GM12891 (cell line): Measurements from ENCODE around the gene SFXN3.

ENCODE experiments used
- DNase-seq: peaks from one replicate; pipeline ENCODE4 v3.0.0; 2011; ENCODE audit warnings: low spot score; ENCODE audit not compliant: insufficient read length
- FAIRE-seq: peaks from 2 replicates; lab custom pipeline; 2011; peaks lifted over from hg19 to GRCh38; lab: Jason Lieb, UNC
- PAX5 ChIP-seq: IDR thresholded peaks from 2 replicates; pipeline ENCODE4 v1.6.1; 2011; ENCODE audit warnings: low read length, moderate library complexity, mild to moderate bottlenecking; ENCODE audit not compliant: insufficient read depth, severe bottlenecking
- POLR2A ChIP-seq: IDR thresholded peaks from 2 replicates; pipeline ENCODE4 v1.6.1; 2011; ENCODE audit warnings: low read depth, low read length, control low read depth
- POLR2AphosphoS5 ChIP-seq: IDR thresholded peaks from 2 replicates; pipeline ENCODE4 v1.6.1; 2011; ENCODE audit warnings: low read depth, low read length, control low read depth
- POU2F2 ChIP-seq: IDR thresholded peaks from 2 replicates; pipeline ENCODE4 v1.6.1; 2011; ENCODE audit warnings: low read depth, mild to moderate bottlenecking, control low read depth, low read length, moderate library complexity
- SPI1 ChIP-seq: IDR thresholded peaks from 2 replicates; pipeline ENCODE4 v1.6.1; 2011; ENCODE audit warnings: low read depth, low read length, control low read depth
- TAF1 ChIP-seq: IDR thresholded peaks from 2 replicates; pipeline ENCODE4 v1.6.1; 2011; ENCODE audit warnings: low read depth, low read length, control low read depth

The SFXN3 gene

DNA sequence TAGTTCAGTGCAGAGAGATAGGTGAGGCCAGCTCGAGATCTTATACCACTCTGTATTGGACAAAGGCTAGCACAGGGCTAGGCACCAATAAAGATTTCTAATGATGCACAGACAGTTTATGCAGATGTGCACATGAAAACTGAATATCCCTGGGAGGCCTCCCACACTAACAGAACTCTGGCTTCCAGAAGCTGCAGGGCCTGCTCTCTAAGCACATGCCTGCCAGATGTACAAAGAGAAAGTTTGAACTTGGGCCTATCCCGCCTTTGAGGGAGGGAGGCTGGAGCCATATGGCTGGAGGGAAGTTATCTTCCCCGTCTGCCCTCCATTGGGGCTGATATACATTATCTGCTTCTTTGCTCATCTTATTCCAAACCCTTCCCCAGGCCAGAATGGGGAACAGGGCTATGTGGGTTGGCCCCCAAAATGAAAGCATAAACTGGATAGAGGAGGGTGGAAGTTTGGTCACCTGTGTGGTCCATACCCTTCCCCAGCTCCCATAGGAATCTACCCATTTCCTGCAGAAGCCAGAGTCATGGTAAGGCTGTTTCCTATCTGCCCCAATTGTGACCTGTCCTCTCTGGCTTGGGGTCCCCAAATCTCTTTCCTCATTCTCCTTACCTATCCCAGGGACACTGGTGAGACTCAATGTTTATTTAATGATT, 34.6 kb downstream of the SFXN3 start:
- DNase-seq (no peak), FAIRE-seq (no peak)
- no peak for TF ChIP-seq POLR2AphosphoS5

DNA sequence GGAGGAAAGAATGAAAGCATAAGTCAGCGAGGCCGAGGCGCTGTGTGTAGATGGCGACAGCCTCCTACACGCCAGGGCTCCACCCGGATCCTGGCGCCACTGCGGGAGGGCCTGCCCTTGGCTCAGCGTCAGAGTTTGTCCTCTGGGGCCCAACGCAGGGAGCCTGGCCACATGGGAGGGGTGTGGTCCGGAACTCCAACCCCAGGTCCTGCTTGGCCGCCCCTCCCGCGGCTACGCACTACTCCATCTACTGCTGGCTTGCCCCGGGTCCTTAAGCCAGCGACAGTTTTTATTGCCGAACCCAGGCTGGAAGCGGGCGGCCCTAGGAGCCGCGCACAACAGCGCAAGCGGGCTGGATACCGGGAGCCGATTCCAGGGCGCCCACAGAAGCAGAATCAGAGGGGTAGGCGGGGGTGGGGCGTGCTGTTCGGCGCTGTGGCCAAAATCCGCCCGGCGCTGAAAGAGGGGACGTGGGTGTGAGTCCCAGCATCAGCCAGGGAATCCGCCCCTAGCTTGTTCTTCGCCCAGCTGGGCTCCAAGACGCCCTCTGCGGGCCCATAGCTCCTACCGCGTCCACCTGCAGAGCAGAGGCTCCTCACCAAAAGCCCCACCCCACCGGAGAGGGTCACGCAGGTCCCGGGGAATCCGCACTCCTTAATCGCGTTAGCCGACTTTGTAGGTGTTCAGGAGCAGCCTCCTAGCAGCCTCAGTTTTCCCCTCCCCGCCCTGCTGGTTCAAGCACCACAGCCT, 35.3 kb downstream of the SFXN3 start:
- no peak for TF ChIP-seq POLR2AphosphoS5
- no peak for TF ChIP-seq POU2F2
- TF ChIP-seq TAF1, result no peak
- TF ChIP-seq POLR2A, result no peak
- no peak for TF ChIP-seq PAX5
- TF ChIP-seq SPI1, result no peak
- DNase-seq (peak; percentile 61), FAIRE-seq (peak; percentile 43)

DNA sequence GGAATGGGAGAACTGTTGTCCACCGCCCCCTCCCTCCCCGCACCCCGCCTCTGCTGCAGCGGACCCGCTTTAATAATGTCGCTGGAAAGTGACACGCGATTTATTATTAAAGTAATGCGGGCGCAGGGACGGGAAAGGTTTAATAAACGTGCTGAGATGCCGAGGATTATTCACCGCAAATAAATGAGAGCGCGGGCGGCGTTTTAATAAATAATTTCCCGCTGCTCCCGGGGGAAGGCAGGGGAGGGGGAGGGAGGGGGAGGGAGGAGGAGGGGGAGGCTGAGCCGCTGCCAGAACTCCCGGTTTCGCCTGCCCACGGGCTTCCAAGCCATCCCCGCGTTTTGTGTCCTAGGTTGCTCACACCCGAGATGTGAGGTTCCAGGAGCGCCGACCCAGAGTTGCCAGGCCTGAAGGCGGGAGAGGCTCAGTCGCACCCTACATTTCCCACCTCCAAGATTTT, 35.9 kb downstream of the SFXN3 start:
- TF ChIP-seq PAX5, result no peak
- no peak for TF ChIP-seq SPI1
- TF ChIP-seq POU2F2, result no peak
- TF ChIP-seq TAF1, result no peak
- TF ChIP-seq POLR2A, result no peak
- TF ChIP-seq POLR2AphosphoS5, result no peak
- no peak for DNase-seq
- FAIRE-seq, result no peak

DNA sequence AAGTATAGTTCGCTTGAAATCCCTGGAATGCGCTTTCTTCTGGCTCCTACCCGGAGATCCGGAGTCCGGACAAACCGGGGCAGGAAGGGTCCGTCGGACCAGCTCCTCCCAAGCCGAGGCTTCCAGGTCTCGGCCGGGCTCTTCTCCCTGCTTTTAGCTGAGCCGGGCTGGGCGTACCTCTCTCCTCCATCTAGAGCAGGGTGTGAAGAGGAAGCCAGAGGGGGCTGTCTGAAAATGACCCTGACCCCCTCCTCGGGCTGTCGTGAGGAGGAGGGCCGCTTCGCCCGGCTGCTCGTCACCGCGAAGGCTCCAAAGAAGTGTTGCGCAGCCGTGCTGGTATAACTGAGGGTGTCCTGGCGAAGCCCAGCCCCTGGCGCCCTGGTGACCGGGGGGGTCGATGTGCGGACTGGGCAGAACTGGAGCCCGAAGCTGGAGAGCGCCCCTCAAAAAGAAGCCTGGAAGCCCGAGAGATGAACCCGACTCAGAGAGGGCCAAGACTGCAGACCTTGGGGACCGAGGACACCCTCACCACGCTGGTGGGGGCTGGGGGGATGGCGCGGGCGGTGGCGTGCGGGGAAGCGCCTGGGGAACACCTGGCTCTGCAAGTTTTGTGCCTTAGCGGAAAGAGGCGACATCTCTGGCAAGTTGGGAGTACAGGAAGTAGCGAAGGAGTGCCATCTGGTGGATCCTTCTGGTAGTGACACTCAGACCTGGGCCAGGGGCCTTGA, 36.5 kb downstream of the SFXN3 start:
- TF ChIP-seq POLR2A (no peak), POLR2AphosphoS5 (no peak), POU2F2 (no peak), TAF1 (no peak), SPI1 (no peak), PAX5 (no peak)
- FAIRE-seq (peak; percentile 79), DNase-seq (peak; percentile 72)

DNA sequence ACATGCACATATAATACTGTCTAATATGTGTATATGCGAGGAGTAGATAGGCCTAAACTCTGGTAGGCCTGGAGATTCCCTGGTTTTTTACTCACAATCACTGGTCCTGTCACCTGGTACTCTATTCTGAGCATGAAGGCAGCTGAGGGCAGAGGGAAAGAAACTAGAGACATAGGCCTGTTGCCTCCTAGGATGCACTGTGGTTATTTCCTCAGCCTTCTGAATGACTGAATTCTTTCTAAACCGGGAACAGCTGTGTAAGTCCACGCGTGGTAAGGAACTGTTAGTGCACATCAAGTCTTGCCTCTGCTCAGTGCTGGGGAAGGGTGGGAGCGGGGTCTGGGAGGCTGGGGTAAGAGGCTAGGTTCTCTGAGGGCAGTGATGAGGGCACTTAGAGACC, 38.4 kb downstream of the SFXN3 start:
- DNase-seq, result no peak
- no peak for TF ChIP-seq POU2F2
- TF ChIP-seq POLR2AphosphoS5, result no peak
- no peak for TF ChIP-seq PAX5
- no peak for TF ChIP-seq SPI1
- TF ChIP-seq TAF1, result no peak
- TF ChIP-seq POLR2A, result no peak
- FAIRE-seq, result no peak

DNA sequence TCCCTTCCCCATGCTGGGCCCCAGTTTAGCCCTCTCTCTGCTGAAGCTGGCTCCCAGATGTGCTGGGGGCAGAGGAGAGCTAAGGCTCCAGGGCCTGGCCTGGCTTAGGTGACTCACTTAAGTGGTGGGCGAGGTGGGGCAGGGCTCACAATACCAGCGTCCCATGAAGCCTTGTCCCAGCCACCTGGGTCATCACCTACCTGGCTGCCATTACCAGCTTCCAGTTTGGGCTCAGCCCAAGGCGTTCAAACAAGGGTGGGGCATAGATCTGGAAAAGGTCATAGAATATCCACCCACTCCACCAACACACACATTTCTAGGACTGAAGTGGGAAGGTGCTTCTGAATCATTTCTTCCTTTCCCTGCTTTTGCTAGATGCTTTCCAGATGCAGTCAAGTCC, 39.1 kb downstream of the SFXN3 start:
- DNase-seq, result no peak

DNA sequence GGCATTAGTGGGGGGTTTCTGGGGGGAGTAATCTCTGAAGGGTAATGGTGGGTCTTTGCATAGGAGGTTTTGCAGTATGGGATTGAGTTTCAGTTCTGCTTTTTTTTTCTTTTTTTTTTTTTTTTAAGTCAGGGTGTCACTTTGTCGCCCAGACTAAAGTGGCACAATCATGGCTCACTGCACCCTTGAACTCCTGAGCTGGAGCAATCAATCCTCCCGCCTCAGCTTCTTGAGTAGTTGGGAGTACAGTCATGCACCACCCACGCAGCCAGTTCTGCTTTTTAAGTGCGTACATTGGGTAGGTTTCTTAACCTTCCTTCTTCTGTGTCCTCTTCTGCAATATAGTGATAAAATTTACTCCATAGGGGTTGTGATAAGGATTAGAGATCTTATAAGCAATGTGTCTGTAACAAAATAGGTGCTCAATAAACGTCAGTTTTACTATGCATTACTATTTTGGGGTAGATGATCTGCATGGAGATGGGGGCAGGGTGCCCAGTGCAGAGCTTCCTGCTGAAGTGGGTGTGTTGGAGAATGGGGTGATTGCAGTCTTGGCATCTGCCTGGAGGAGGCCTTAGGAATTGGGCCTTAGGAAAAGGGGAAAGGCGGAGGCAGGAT, 40.3 kb downstream of the SFXN3 start:
- FAIRE-seq, result peak; percentile 74
- DNase-seq, result no peak
- TF ChIP-seq TAF1, result no peak
- peak; percentile 95 for TF ChIP-seq SPI1

More for the DNA sequence above, 39.1 kb downstream of the SFXN3 start:
- TF ChIP-seq POLR2A (no peak), POLR2AphosphoS5 (no peak), PAX5 (no peak), POU2F2 (no peak), SPI1 (no peak), TAF1 (no peak)
- peak; percentile 76 for FAIRE-seq

DNA sequence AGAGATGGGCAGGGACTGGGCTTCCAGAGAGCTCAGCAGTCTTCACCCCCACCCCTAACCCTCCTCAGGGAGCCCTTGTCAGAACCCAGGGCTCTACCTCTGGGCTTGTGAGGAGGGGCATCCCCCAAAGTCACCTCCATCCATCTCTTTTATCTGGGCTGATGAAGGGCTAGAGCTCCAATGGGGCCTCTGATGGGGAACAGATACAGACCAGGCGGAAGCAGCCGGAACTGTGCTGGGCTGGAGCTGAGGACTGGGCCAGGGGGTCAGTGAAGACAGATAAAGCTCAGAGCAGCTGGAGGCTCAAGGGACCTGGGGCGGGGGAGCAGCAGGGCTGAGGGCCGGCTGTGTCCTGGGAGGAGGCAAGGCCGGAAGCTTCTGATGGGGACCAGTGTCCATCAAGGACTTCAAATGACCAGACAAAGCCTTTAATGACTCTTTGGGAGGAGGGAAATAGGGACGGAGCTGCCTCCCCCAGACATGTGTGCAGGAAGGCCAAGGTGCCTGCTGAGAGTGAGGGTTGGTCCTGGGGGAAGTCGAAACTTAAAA, 40.9 kb downstream of the SFXN3 start:
- FAIRE-seq, result no peak
- no peak for DNase-seq
- no peak for TF ChIP-seq POLR2AphosphoS5
- TF ChIP-seq PAX5, result no peak
- no peak for TF ChIP-seq SPI1
- no peak for TF ChIP-seq POU2F2
- no peak for TF ChIP-seq TAF1
- no peak for TF ChIP-seq POLR2A

DNA sequence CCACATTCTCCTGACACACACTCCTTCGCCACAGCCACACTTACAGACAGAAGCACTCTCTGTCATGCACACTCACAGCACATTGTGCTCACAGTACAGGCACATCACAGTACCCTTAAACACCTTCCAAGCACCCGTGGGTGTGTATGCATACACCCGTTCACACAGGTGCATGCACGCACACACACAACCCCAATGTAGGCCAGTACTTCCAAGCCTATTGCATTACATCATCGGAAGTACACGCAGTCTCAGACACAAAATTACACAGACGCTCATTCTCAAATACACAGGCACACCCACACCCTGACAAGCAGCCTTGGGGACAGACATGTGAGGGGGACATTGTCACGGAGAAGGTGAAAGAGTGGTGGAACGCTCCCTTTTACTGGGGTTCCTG, 41.9 kb downstream of the SFXN3 start:
- no peak for TF ChIP-seq TAF1
- TF ChIP-seq POU2F2, result no peak
- TF ChIP-seq POLR2A, result no peak
- TF ChIP-seq PAX5, result no peak
- TF ChIP-seq SPI1, result no peak
- TF ChIP-seq POLR2AphosphoS5, result no peak
- FAIRE-seq (peak; percentile 40), DNase-seq (no peak)
